Testis (tissue), 3 donors: ENCODE data around the gene PURA. TPM values are rescaled to one million over a fixed set of nuclear protein-coding genes. Genes with fewer than 3 reads are reported as not detected.
A peak's percentile ranks its signal among the peaks of the same experiment; 100 is the strongest.

Experiments
- DNase-seq: peaks from one replicate; pipeline ENCODE4 v3.0.0-alpha.2; 2019
- H3K27ac ChIP-seq, 2 donors: fragments of 200-600 bp; sonication (generic); one replicate each; pipeline ENCODE4 v1.5.1; 2019
- H3K27me3 ChIP-seq: fragments of 200-600 bp; sonication (generic); one replicate; pipeline ENCODE4 v1.5.1; 2019
- H3K36me3 ChIP-seq: fragments of 200-600 bp; sonication (generic); one replicate; pipeline ENCODE4 v1.5.1; 2017; ENCODE audit warnings: low read depth; ENCODE audit errors: missing control alignments
- H3K4me1 ChIP-seq: fragments of 200-600 bp; sonication (generic); one replicate; pipeline ENCODE4 v1.5.1; 2019
- H3K4me3 ChIP-seq, 2 donors: fragments of 200-600 bp; sonication (generic); one replicate each; pipeline ENCODE4 v1.5.1; 2017 to 2019
- H3K9me3 ChIP-seq: fragments of 200-600 bp; sonication (generic); one replicate; pipeline ENCODE4 v1.5.1; 2017
- CTCF ChIP-seq, 3 experiments: fragments of 450-650 bp in 2 of 3; fragments of 200-600 bp in 1 of 3; sonication (generic) in 1 of 3; IDR thresholded peaks; one replicate each; pipeline ENCODE4 v1.5.1; 2016 to 2019; ENCODE audit warnings: antibody characterized with exemption in 3 of 3, mild to moderate bottlenecking in 2 of 3, moderate library complexity in 1 of 3
- POLR2A ChIP-seq: fragments of 450-650 bp; IDR thresholded peaks from one replicate; pipeline ENCODE4 v1.6.1; 2017; ENCODE audit warnings: antibody characterized with exemption, mild to moderate bottlenecking, moderate library complexity
- WGBS, 2 donors: methylation state at CpG; one replicate each; pipeline ENCODE4 v1.1.5; 2018; 5-methylcytosine and 5-hydroxymethylcytosine counted together
- intact Hi-C: fragments of 100-400 bp; cut with DNase I; formaldehyde crosslinking; loops from one replicate; pipeline ENCODE4 v1.15.1; 2023; ENCODE audit warnings: low total_unique reads
- polyA plus RNA-seq: library from polyadenylated mRNA; stranded (reverse); fragments of 350-450 nt; fragmentation: Illumina TruSeq; extraction: RNeasy Lipid Tissue Mini Kit (QIAGEN cat#74804); gene quantifications from one replicate; pipeline ENCODE4 v1.2.3, GENCODE V29; 2014; ENCODE audit warnings: low read depth, low replicate concordance; ENCODE audit not compliant: insufficient read depth
- total RNA-seq, 2 donors: library from RNA; depleted of rRNA; stranded (reverse); fragments of >200 nt; gene quantifications; one replicate each; pipeline ENCODE4 v1.2.3, GENCODE V29; 2016

Gene PURA
- total and polyA plus RNA-seq, 3 donors from 2014 or later: 9.3 to 26.9 (median 22.9) TPM

- H3K9me3 ChIP-seq: no peaks in the 10 kb centered on the region
- 57 to 63% methylated on average over 12 to 14 of the region's 14 CpGs for WGBS, 2 donors
- TF ChIP-seq POLR2A: no peak
- TF ChIP-seq CTCF (IDR thresholded peaks at IDR 0.05): no peak
- no peaks in the 10 kb centered on the region for H3K36me3 ChIP-seq
- intact Hi-C loops: no loop called here
- peak overlapping the region; percentile 32 to 57 for H3K4me3 ChIP-seq
- peaks cover 13% of the 10 kb centered on the region for H3K4me1 ChIP-seq
- DNase-seq: no peak
- no peaks in the 10 kb centered on the region for H3K27me3 ChIP-seq
- H3K27ac ChIP-seq: peak overlapping the region in 1 of 2 donors; percentile 31
Measured at GRCh38 chr5:140146523-140146842, 32.6 kb downstream of the PURA start.

- TF ChIP-seq CTCF (IDR thresholded peaks at IDR 0.05) (no peak), POLR2A (no peak)
Measured at GRCh38 chr5:140147460-140147859, 33.6 kb downstream of the PURA start.

DNA sequence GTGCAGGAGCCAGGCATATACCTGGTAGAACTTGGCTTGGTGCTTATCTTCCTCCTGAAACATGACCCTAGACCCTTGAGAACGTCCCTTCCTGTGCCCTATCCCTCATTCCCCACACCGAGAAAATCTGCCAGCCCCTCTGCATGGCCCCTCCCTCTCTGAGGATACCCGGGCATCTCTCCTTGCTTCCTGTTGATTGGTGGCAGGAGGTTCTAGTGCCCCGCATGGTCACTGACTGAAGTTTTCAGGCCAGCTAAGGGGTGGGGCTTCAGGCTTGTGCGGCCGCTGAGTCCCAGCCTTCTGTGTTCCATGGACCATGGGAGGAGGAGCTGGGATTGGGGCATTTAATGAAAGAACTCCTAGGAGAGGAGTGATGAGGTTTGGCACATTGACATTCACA, 34.6 kb downstream of the PURA start:
- no peaks in the 10 kb centered on the region for H3K9me3 ChIP-seq
- WGBS, 2 donors: 61 to 63% methylated on average over 4 to 6 of the region's 6 CpGs
- H3K27me3 ChIP-seq: no peaks in the 10 kb centered on the region
- H3K36me3 ChIP-seq: no peaks in the 10 kb centered on the region
- H3K27ac ChIP-seq: no peak overlapping the region
- intact Hi-C loops: no loop called here
- no peak for DNase-seq
- TF ChIP-seq CTCF (IDR thresholded peaks at IDR 0.05): no peak
- no peak for TF ChIP-seq POLR2A
- peaks cover 13% of the 10 kb centered on the region for H3K4me1 ChIP-seq
- H3K4me3 ChIP-seq: no peak overlapping the region

More at GRCh38 chr5:140147460-140147859, 33.6 kb downstream of the PURA start:
- no peak for DNase-seq
- WGBS, 2 donors: 94% methylated on average over 1 of the region's 1 CpG; no CpG with 5 or more reads in 1 of the 2 donors
- Histone ChIP-seq H3K4me1 (peaks cover 13% of the 10 kb centered on the region), H3K9me3 (no peaks in the 10 kb centered on the region), H3K27me3 (no peaks in the 10 kb centered on the region), H3K36me3 (no peaks in the 10 kb centered on the region), H3K4me3 (no peak overlapping the region), H3K27ac (no peak overlapping the region)
- intact Hi-C loops: no loop called here

- Histone ChIP-seq H3K9me3 (no peaks in the 10 kb centered on the region), H3K36me3 (no peaks in the 10 kb centered on the region), H3K4me3 (no peak overlapping the region), H3K27me3 (no peaks in the 10 kb centered on the region), H3K27ac (no peak overlapping the region), H3K4me1 (peaks cover 13% of the 10 kb centered on the region)
- WGBS, 2 donors: 89 to 94% methylated on average over 2 of the region's 2 CpGs
- DNase-seq: no peak
- TF ChIP-seq CTCF (IDR thresholded peaks at IDR 0.05) (no peak), POLR2A (no peak)
- intact Hi-C loops: loop anchor here (10.0 kb wide), 1 partner anchor 365 kb away; no protein-coding TSS in a partner anchor
Measured at GRCh38 chr5:140150201-140150600, 36.3 kb downstream of the PURA start.
